HUDEP-2 (cell line): ENCODE data around the gene FBN1.

Source experiments
- DNase-seq, 76 experiments: peaks; one replicate each; lab custom pipeline; 2025; ENCODE audit not compliant: unreplicated experiment in 76 of 76; lab: John Stamatoyannopoulos, UW

FBN1 gene

DNA sequence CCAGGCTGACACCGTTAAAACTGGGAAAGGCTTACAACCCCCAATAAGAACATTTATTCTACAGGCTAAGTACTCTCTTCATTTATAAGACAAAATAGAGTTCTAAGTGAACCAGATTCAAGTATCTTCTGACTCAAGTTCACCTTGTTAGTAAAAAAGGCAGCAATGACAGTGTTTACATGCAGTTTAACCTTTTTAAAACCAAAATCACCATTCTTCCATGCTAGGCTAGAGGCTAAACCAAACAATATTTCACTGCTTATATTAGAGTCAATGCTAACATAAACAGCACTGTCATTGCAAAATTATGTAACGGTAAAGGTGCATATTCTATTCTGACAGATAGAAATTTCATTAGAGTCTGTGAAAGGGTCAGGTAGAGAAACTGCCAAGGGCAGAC lies 118.0 kb downstream of the FBN1 start:
- DNase-seq: no peak

DNA sequence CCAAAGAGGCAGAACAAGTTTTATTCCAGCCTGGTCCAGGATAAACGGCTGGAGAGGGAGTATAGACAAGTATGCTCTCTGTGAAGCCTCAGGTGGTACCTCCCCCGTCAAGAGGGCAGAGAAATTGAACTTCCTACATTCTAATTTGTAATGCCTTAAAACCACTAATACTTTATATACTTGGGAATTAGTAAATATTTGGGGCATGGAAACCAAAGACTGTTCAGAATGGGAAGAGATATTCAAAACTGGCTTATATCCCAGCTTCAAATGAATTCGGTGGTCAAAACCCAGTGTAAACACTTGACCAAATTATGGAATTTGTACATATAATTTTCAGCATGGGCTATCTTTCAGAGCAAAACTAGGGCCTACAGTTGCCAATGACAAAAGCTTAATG lies 122.6 kb downstream of the FBN1 start:
- DNase-seq: no peak

DNA sequence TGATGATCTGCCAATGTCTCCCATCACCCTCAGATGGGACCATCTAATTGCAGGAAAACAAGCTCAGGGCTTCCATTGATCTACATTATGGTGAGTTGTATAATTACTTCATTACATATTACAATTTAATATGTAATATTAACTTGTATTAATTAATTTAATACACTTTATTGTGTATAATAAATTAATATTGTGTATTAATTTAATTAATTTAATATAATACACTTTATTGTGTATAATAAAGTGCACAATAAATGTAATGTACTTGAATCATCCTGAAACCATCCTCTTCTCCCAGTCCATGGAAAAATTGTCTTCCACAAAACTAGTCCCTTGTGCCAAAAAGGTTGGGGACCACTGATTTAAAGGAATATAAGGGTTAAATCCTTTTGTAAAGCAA lies 123.4 kb downstream of the FBN1 start:
- DNase-seq: no peak

DNA sequence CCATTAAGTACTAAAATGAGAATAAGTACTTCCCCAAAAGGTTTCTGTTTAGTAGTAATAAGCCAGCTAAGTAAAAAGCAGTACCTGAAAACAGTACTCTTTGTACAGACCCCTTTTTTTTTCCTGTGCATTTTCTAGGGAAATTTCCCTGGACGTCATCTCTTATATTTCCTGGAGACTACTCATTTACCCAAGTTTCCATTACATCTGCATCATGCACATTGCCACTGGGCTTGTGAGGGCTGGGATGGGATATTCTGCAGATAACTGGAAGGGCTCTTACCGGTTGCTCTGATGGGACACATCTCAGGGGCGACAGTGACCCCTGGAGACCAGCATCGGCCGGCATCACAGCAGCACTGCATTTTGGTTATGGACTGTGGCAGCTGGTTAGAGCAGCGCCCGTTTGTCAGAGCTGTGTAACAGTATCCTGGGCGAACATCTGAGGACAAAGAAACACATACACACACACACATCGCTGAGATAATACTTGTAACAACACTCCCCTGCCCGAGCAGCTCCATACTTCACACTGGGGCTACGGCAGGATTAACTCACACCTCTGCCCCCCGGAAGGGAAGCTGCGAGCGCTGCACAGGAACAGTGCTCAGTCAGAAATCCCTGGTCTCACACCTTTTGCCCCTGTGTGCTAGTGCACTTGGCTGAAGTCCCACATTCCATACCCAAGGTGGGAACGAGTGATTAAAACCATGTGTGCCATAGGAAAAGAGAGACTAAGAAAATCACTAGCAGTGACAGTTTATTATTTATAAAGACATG lies 124.9 kb downstream of the FBN1 start:
- DNase-seq: no peak

DNA sequence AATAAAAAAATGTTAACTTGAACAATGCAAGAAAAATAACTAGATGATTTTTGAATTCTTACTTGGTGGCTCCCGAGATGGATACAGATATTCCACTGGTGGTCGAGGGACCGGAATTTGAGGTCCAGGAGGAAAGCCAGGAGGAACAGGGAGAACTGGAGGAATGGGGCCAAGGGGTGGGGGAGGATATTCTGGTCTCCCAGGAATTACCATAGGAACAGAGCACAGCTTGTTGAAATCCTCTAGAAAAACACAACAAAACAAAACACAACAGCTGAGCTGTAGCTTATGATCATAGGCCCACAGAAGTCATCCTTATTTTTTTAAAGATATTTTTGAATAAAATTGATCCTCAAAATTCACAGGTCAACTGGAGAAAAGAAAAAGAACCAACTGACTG lies 129.4 kb downstream of the FBN1 start:
- DNase-seq: no peak

DNA sequence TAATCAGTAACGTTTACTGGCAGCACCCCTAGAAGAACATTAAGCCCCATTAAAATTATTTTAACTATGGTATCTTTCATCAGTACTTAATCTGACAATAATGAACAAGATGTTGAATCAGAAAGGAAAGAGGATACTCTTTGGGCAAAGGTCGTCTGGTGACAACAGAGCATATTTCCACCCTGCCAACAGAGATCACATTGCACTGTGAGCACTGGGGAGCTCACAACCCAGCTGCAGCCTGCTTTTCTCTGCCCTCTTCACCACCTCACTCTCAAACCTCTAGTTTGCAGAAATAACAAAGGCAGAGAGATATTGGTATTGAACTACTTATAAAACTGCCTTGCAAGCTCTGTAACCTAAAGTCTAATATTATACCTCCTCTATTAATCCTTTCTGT lies 130.0 kb downstream of the FBN1 start:
- no peak for DNase-seq

DNA sequence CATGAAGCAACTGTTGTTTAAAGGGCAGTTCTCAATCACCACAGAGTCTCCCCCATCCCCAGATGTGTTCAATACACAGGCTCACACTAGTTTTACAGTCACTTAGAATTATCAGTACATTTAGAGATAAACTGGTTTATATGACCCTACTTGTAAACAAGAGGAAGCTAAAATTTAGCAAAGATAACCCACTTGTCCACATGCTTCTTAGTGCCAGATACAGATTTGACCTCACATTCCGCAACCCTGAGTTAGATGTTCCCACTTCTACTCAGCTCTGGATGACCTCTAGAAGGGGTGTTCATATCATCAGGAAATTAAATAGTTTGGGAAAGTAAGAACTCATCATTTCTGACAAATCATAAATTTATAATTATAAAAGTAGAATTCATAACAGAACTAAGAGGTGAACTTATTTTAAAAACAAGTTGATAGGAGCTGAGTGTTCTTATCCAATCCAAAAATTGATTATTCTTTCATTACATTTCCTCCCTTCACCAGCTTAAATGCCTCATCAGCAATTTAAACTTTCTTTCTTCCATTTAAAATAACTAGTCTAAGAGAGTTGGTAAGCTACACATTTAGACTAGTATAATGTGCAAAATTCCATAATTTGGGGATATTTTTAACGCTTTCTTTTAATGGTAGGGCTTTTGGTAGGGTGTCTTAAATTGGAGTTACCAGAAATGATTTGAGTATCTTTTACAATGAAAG lies 131.2 kb downstream of the FBN1 start:
- DNase-seq: no peak

DNA sequence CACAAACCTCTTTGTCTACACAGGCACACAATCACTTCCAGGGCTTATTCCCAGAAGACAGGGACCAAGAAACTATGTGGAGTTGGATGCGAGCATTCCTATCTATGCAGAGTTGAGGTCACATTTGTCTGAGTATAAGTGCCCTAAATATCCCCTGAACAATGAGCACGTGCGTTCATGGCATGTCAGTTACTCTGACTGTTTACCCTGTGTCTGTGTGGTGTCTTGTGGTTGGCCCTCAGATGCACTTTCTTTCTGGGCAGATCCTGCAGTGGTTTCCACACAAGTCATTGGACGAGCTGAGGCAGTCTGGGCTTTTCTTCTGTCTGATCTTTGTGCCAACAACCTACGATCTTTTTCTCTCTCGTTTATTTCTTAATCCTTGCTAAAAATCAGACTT lies 134.5 kb downstream of the FBN1 start:
- no peak for DNase-seq

DNA sequence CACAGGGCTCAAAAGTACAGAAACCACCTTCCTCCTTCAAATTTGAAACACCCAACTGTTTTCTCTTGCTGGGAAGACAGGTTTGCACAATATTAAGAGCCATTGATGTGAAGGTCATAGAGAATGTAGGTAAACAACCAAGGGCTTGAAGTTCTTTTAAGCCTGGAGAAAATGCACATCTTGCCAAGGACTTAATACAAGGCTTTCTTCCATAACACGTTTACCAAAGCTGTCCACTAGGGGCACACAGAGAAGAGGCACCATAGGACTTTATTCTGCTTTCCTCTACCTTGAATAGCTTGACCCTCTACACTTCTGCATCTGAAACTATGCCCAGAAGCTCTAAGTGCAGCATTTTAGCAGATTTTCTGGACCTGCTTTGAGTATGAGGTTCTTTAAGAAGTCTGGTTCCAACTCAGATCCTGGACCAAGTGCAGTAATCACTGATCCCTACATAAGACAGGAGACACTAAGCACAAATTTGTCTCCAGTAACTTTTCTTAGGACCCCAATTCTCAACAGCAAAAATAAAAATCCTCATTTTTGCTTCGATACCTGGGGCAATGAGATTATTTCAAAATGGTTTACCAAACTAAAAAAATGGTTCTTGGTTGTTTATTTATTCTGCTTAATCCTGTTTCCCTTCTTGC lies 138.0 kb downstream of the FBN1 start:
- peak in 45 of 76 experiments; percentile 2 to 62 (median 28) for DNase-seq

DNA sequence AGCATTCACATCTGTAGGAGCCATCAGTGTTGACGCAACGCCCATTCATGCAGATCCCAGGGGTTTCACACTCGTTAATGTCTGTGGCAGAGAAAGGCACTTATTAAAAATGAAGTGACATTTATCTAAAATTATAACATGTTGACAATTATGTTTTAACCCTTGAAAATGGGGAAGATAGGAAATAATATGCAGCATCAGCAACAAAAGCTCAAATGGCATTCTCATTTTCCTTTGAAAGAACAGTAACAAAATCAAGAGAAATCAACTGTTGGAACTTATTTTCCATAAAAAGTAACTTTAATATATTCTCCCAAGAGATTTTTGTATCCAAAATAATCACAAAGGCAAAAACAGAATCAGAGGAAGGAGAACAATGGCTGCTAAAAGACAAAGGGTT lies 140.4 kb downstream of the FBN1 start:
- no peak for DNase-seq

DNA sequence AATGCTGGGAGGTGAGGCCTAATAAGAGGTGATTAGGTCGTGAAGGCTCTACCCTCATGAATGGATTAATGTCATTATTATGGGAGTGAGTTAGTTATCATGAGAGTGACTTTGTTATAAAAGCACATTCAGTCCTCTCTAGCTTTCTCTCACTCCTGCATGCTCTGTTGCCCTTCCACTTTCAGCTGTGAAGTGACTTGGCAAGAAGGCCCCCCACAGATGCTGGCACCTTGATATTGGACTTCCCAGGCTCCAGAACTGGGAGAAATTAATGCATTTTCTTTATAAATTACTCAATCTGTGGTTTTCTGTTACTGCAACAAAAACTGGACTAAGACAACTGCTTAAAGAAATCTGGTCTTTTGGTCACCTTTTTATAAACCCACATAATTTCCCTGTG lies 144.3 kb downstream of the FBN1 start:
- no peak for DNase-seq

DNA sequence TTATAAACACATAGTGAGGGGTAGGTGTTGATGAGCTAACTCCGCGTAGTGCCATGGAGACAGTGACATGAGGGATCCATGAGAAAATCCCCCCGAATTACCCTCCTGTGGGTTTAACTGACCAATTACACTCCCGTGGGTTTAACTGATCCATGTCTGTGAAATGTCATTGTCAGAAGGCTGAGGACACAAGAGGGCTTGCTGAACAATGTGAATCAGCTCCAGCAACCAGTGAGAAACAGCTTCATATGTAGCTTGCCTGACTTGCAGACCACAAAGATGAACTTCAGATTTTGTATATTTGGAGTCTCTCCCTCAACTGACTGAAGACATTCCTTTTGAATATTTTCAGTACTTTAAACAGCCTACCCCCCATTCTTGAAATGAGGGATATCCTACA lies 144.9 kb downstream of the FBN1 start:
- no peak for DNase-seq

DNA sequence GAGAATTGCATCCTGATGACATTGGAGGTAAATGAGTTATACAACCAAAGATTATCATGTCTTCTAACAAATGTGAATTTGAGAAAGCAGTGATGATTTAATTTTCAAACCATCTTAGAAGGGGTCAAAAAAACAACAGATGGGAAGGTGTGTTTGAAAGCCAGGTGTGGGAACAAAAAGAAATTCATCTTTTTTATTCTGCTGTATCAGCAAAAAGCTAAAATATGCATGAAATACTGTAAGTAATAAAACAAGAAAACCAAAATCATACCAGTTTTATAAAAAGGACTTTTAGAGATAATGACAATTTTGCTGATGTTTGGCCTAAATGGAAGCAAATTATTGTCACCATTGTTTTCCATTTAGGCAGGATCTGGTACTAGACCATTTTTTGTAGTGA lies 145.5 kb downstream of the FBN1 start:
- DNase-seq: no peak

DNA sequence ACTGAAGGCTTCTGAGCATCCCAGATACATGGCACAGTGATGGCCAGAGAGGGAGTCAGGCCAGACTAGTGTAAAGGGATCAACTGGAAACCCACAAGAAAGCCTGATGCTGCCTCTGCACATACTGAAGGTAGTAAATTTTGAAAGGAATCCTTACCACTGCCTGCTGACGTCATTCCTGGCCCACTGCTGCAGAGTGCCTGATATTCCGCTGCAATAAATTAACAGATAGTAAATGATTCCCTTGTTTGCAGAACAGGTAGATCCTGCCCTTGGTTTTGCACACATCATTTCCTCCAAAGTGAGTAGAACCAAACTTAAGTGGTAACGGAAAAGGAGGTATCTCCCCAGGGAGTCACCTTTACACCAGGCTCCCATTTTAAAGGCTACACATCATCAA lies 146.7 kb downstream of the FBN1 start:
- DNase-seq: no peak

DNA sequence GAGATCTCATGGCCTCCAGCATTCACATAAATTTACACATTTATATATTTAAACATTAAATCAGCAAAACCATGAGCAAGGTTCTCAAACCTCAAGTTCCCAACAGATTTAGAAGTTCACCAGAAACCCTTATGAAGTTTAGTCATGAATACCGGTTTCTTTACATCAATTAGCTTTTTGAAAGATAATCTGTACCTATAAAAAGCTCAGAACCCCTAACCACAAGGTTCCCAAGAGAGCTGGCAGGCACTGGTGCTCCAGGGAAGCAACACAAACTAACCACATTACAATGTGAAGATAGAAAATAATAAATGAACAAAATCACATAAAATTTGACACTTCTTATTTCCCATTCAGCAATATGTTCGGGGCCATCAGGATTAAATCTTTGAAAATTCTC lies 150.9 kb downstream of the FBN1 start:
- no peak for DNase-seq

DNA sequence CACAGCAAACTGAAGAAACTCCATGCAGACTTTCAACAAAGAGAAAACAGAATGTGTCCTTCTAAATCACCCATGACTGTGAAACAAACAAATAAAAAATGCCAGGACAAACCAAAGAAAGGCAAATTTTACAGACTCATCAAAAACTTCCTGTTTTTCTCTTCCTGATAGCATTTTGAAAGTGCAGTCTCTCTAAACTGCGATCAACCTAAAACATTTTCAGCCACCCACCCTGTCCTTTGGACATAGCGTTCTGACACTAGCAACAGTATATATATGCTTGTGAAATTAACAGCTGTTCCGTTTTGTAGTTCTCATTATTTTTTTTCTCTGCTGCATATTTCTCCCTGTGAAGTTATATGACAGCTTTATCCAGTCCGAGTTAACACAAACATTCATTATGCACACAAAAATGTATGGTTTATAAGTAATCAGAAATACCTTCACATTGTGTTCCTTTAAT lies 151.7 kb downstream of the FBN1 start:
- DNase-seq: no peak

DNA sequence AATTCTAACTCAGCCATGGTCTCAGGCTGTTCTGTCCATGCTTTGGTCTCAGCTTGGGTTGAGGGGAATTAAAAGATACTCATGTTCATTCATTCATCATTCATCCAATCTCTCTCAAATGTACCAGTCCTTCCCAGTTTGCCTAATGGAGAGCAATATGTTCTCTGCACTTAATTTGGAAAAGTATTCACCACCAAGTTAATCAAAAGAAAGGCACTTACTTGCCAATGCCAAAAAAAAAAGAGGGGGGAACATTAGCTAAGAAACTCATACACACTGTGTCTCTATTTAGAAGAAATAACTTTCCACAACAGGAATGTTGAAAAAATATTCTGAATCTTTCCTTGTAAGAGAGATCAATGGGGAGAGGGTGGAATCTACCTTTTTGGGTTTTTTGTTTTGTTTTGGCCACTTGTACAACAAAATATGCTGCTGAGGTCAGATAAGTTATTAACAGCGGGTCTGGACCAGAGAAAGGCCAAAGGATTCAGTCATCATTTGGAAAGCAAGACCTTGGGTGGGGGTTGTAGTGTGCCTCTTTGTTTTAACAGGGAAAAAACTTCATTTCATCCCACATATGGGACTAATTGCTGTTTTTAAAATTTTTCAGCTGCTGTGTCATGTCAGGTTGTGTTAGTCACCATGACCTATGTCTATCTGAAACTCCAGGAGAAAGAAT lies 152.3 kb downstream of the FBN1 start:
- no peak for DNase-seq

DNA sequence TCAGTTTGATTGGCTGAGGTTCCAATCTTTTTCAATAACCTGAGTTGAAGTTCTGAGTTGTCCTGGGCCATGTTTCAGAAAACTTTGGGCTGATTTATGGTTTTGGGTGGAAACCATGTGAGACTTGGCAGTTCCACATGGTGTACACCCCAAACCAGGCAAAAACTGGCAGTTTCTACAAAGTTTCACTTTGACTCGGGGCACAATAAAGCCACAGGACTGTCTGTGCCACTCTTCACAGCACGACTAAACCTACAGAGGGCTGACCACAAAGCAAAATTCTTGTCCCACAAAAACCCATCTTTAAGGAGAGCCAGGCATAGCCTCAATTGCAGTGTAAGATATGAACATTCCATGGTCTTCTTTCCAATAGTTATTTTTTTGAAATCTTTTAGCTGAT lies 159.3 kb downstream of the FBN1 start:
- DNase-seq: no peak

DNA sequence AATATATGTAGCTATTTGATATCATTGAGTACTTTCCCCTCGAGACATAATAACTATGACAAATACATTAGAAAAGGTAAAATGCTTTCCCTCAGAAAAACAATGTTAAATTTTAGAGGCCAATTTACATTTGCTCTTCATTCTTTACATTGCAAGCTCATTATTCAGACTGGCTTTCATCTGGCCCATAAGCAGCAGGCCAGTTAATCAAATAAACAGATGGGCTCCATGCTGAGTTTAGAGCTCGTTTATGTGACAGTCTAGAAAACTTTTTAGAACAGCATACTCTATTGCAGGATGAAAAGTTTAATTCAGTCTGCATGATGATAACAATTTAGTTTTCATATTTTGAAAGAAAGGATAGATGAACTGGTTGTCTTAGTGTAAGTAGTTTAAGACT lies 163.7 kb downstream of the FBN1 start:
- no peak for DNase-seq

DNA sequence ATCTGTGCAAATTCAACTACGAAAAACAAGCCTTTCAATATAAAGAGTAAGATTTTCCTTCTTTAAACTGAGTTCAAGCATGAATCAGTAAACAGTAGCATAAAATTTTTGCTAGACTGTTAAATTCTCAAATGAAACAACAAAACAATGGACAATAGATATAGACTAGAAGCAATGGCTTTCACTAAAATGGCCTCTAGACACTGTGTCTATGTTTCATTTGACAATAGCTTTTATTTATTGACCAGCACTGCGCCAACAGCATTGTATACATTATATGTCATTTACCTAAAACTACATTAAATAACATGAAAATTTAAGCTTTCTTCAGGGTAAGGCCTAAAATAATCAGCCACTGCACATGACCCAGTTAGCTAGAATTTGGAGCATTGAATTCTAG lies 165.8 kb downstream of the FBN1 start:
- no peak for DNase-seq

DNA sequence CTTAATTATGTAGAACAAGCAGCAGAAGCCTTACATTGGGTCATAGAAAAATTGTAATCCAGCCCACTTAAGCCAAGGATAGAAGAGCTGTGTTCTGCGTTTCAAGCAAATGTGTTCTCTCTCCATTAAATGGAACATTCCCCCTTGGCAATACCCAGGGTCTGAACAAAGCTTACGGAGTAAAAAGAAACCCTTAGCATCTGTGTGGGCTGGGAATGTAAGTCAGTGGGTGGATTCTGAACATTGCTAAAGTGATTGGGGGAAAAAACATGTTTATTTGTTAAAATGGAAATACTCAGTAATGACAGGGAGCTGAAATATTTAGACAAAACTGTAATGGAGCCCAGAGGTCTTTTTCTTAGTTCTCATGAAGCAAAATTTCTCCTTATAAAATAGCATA lies 166.9 kb downstream of the FBN1 start:
- DNase-seq: no peak
